ENCODE measurements around the gene VILL.
"Not testable (repeated sequence)": the region's sequence is repeated elsewhere in the genome, so short reads cannot be mapped to it uniquely, and the experiment has no call there.

VILL gene

GRCh38 chr3:38017445-38018295, 27.1 kb downstream of the VILL start:
- DNase-seq (ENCODE audit: low spot score): no peak

GRCh38 chr3:38018296-38019266, 28.0 kb downstream of the VILL start:
- DNase-seq (ENCODE audit: low spot score): no peak

GRCh38 chr3:38019658-38020341, 29.2 kb downstream of the VILL start:
- DNase-seq (ENCODE audit: low spot score): no peak

- no peak for DNase-seq (ENCODE audit: low spot score)
Measured at GRCh38 chr3:38020342-38020726, 29.7 kb downstream of the VILL start.

- DNase-seq (ENCODE audit: low spot score): no peak
Measured at GRCh38 chr3:38021196-38021595, 30.6 kb downstream of the VILL start.

- no peak for DNase-seq (ENCODE audit: low spot score)
Measured at GRCh38 chr3:38022301-38022700, 31.7 kb downstream of the VILL start.

- no peak for DNase-seq (ENCODE audit: low spot score)
Measured at GRCh38 chr3:38022896-38023709, 32.5 kb downstream of the VILL start.

- no peak for DNase-seq (ENCODE audit: low spot score)
Measured at GRCh38 chr3:38026856-38027255, 36.3 kb downstream of the VILL start.

GRCh38 chr3:38027466-38028465, 37.2 kb downstream of the VILL start:
- DNase-seq (ENCODE audit: low spot score): no peak

- no peak for DNase-seq (ENCODE audit: low spot score)
Measured at GRCh38 chr3:38028621-38029361, 38.2 kb downstream of the VILL start.

- no peak for DNase-seq (ENCODE audit: low spot score)
Measured at GRCh38 chr3:38029400-38030125, 39.0 kb downstream of the VILL start, which contains the start of gene PLCD1. Gene PLCD1 (minus strand): TSS chr3:38029642. CDS start chr3:38029539, 103 bp downstream.

GRCh38 chr3:38030126-38031021, 39.8 kb downstream of the VILL start:
- no peak for DNase-seq (ENCODE audit: low spot score)

GRCh38 chr3:38031022-38031994, 40.7 kb downstream of the VILL start:
- no peak for DNase-seq (ENCODE audit: low spot score)

- no peak for DNase-seq (ENCODE audit: low spot score)
Measured at GRCh38 chr3:38032328-38032865, 41.8 kb downstream of the VILL start.

- DNase-seq (ENCODE audit: low spot score): not testable (repeated sequence)
Measured at GRCh38 chr3:38033586-38033985, 43.0 kb downstream of the VILL start.

- DNase-seq (ENCODE audit: low spot score): not testable (repeated sequence)
Measured at GRCh38 chr3:38034335-38034734, 43.7 kb downstream of the VILL start.
